AG09309 (cell line): Measurements from ENCODE around the gene WDFY4.

Source experiments
- DNase-seq: peaks from one replicate; pipeline ENCODE4 v3.0.0-alpha.2; 2010; ENCODE audit warnings: low read depth
- H3K4me3 ChIP-seq: 2 replicates; pipeline ENCODE4 v1.5.1; 2011; ENCODE audit warnings: mild to moderate bottlenecking, low read depth, low read length, moderate library complexity; ENCODE audit not compliant: control insufficient read depth
- TF ChIP-seq, protein P1 (sequence below): IDR thresholded peaks from 2 replicates; pipeline ENCODE4 v1.5.1; 2011; ENCODE audit warnings: mild to moderate bottlenecking, low read depth, low read length, inconsistent platforms; ENCODE audit not compliant: insufficient read depth, control insufficient read depth; ENCODE audit errors: missing control alignments

The WDFY4 gene

DNA sequence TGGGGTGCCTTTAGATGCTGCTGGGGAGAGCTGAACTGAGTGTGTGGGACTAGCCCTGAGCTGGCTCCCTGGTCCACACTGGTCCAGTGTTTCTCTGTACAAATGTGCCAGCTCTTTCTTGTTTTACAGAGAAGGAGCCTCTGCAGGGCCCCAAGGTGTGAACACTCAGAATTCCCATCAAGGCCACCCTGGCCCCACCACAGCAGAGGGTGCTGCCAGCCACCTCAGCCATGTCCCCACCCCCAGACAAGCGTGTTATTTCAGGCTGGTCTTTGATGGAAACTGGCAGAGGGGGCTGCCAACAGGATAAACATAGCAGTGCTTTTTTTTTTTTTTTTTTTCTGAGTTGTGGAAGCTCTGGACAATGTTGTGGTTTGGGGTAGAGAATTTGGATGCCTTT, 323.4 kb downstream of the WDFY4 start:
- no peak overlapping the region for H3K4me3 ChIP-seq

DNA sequence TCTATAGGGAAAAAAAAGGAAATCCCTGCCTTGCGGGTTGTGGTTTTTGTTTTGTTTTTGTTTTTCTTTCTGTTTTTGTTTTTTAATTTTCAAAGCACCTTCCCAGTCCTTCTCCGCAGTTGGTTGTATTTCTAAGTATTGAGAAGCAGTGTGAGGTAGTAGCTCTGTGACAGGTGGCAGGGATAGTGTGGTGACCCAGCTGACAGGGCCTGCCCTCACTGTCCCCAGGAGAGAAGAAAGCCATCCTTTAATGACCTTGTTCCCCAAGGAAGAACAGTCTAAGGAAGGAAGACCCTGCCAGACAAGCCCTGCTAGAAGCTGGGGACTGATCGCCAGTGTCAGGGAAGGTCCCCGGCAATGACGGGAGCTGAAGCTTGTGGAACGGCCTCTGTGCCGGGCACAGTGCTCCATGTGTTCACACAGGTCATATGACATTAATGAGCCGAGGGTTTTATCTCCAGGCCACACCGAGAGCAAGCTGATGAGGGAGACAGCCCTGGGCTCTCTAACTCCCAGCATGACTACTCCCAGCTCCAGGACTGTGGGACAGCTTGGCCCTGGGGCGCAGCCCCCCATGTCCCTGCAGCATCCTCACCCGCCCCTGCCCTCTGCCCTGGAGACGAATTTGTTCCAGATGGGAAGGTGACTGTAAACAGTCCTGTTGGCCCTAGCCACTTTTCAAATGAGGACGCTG, 324.0 kb downstream of the WDFY4 start:
- H3K4me3 ChIP-seq = no peak overlapping the region
- no peak for DNase-seq
- TF ChIP-seq, protein P1, sequence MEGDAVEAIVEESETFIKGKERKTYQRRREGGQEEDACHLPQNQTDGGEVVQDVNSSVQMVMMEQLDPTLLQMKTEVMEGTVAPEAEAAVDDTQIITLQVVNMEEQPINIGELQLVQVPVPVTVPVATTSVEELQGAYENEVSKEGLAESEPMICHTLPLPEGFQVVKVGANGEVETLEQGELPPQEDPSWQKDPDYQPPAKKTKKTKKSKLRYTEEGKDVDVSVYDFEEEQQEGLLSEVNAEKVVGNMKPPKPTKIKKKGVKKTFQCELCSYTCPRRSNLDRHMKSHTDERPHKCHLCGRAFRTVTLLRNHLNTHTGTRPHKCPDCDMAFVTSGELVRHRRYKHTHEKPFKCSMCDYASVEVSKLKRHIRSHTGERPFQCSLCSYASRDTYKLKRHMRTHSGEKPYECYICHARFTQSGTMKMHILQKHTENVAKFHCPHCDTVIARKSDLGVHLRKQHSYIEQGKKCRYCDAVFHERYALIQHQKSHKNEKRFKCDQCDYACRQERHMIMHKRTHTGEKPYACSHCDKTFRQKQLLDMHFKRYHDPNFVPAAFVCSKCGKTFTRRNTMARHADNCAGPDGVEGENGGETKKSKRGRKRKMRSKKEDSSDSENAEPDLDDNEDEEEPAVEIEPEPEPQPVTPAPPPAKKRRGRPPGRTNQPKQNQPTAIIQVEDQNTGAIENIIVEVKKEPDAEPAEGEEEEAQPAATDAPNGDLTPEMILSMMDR = no peak

More for the DNA sequence above, 323.4 kb downstream of the WDFY4 start:
- no peak for DNase-seq
- TF ChIP-seq, protein P1 = no peak

DNA sequence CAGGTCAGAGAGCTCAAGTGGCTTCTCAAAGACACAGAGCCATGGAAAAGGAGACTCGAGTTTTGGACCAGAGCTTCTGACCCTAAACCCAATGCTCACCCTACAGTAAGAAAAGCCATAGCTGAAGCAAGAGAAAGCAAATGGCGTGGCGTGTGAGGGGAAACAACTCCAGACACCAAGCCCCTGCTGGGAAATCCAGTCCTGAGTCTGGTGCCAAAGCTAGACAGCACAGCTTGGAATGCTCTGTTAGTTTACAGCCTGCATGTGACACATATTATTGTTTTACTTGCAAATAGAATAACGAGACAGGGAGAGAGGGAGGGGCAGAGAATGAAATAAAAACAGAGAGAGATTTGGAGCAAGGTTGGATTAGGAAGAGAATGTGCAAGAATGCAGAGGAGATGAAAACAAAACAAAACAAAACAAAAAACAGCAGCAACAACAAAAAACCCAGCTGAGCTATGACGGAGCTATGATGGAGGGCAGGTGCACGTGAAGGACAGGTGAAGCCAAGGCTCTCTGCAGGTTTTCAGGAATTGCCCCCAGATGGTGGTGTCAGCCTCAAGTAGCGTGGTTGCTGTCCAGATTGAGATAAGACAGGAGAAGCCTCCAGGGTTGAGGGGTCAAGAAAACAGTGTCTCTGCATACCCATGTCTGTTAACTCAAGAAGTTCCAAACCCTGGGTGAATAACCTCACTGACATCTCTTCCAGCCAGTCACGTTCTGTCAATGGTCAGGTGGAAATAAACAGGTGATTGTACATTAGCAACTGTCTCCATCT, 324.7 kb downstream of the WDFY4 start:
- DNase-seq = no peak
- TF ChIP-seq, protein P1 = no peak

DNA sequence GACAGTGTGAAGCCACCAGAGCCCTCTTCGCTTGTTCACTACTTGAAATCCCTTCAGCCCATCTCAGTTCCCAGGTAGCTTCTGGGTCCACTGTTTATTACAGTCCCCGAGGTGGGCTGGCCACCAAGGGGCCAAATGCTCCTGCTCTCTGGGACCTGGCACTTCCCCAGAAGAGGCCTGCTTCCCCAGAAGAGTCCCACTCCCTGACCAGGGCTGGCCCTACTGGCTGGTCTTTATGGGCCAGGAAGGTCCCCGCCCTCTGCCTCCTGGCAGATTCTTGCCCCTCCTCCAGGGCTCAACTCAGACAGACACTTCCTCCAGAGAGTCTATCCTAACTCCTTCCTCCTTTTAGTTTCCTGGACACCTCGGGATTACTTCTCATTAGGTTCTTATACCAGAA, 325.6 kb downstream of the WDFY4 start:
- DNase-seq = no peak
- TF ChIP-seq, protein P1 = no peak

More for the DNA sequence above, 324.7 kb downstream of the WDFY4 start:
- no peak overlapping the region for H3K4me3 ChIP-seq

DNA sequence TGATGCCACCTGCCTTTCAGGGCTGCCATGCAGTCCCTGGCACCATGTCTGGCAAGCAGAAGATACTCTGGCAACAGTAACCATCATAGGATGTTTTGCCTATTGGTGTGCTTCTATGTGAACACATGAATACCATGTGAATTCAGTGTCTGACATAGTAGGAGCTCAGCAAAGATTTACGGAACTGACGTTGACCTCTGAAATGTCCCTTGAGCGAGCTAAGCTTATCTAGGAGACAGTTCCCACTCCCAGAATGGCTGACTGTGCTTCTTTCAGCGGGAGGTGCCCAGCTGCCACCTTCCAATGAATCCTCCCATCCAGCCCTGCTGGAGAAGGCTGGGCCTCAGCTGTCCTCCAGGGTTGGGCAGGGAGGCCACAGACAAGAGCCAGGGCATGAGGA, 326.2 kb downstream of the WDFY4 start:
- TF ChIP-seq, protein P1 = no peak
- H3K4me3 ChIP-seq = no peak overlapping the region
- DNase-seq = no peak

More for the DNA sequence above, 325.6 kb downstream of the WDFY4 start:
- no peak overlapping the region for H3K4me3 ChIP-seq

DNA sequence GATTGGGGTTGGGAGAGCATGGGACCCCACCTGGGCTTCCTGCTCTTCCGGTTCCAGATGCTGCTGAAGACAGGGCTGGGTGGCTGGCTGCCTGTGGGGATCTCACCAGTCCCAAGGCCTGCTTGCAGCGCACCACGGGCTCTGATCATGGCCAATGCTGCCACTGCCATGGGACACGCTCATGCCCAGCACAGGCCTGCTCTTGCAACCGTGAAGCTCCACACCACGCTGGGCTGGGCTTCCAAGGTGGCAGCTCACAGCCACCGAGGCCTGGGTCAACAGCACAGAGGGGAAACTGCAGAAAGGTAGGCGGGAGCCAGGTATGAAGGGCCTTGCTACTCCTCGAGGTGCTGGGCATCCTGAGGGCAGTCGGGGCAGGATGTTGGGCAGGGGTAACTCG, 327.1 kb downstream of the WDFY4 start:
- TF ChIP-seq, protein P1 = no peak
- no peak for DNase-seq

More for the DNA sequence above, 327.1 kb downstream of the WDFY4 start:
- no peak overlapping the region for H3K4me3 ChIP-seq
